HL-60 (cell line): ENCODE measurements around the gene BCL2.

Experiments
- CTCF ChIP-seq: IDR thresholded peaks from one replicate; pipeline ENCODE4 v1.5.1; 2011; ENCODE audit warnings: low read length, control low read depth, inconsistent platforms; ENCODE audit not compliant: insufficient read depth
- GABPA ChIP-seq: IDR thresholded peaks from 2 replicates; pipeline ENCODE4 v1.6.1; 2012; ENCODE audit warnings: low read depth
- POLR2AphosphoS5 ChIP-seq: IDR thresholded peaks from 2 replicates; pipeline ENCODE4 v1.6.1; 2012; ENCODE audit warnings: low read depth
- REST ChIP-seq: IDR thresholded peaks from 2 replicates; pipeline ENCODE4 v1.6.1; 2012; ENCODE audit warnings: low read depth; ENCODE audit not compliant: insufficient replicate concordance

GRCh38 chr18:63147973-63148372, 171.6 kb downstream of the BCL2 start:
- TF ChIP-seq CTCF (no peak), POLR2AphosphoS5 (no peak), REST (no peak), GABPA (no peak)
